Neuronal stem cell (in vitro differentiated cells): ENCODE data around the gene CNTNAP5.

ENCODE experiments used
- DNase-seq: peaks from one replicate; pipeline ENCODE4 v3.0.0-alpha.2; 2013; ENCODE audit warnings: low spot score
- H2AFZ ChIP-seq: one replicate; pipeline ENCODE4 v1.6.1; 2013; ENCODE audit warnings: mild to moderate bottlenecking, low read length, inconsistent platforms
- H2AK5ac ChIP-seq: 2 replicates; pipeline ENCODE4 v1.6.1; 2013; ENCODE audit warnings: low read depth, mild to moderate bottlenecking, inconsistent platforms, low read length, moderate library complexity, mixed read lengths
- H2BK120ac ChIP-seq: 2 replicates; pipeline ENCODE4 v1.6.1; 2013; ENCODE audit warnings: low read depth, mild to moderate bottlenecking, inconsistent platforms, low read length, moderate library complexity, mixed read lengths
- H2BK12ac ChIP-seq: one replicate; pipeline ENCODE4 v1.6.1; 2013; ENCODE audit warnings: low read length, inconsistent platforms
- H2BK15ac ChIP-seq: 2 replicates; pipeline ENCODE4 v1.6.1; 2013; ENCODE audit warnings: mild to moderate bottlenecking, low read length, inconsistent platforms, mixed read lengths
- H2BK5ac ChIP-seq: one replicate; pipeline ENCODE4 v1.6.1; 2013; ENCODE audit warnings: inconsistent platforms, mild to moderate bottlenecking, low read length, moderate library complexity
- H3K14ac ChIP-seq: one replicate; pipeline ENCODE4 v1.6.1; 2013; ENCODE audit warnings: low read length, inconsistent platforms
- H3K18ac ChIP-seq: 2 replicates; pipeline ENCODE4 v1.6.1; 2013; ENCODE audit warnings: low read length, inconsistent platforms
- H3K23ac ChIP-seq: 2 replicates; pipeline ENCODE4 v1.6.1; 2013; ENCODE audit warnings: low read depth, mild to moderate bottlenecking, mixed read lengths, low read length, inconsistent platforms; ENCODE audit not compliant: poor library complexity
- H3K27ac ChIP-seq: replicated peaks from 3 replicates; pipeline ENCODE4 v1.5.1; 2013; ENCODE audit warnings: low read length, inconsistent platforms
- H3K27me3 ChIP-seq, 3 experiments: 2 replicates each; pipeline ENCODE4 v1.6.1; 2013; ENCODE audit warnings: low read length in 3 of 3, mild to moderate bottlenecking in 2 of 3, inconsistent platforms in 1 of 3, low read depth in 1 of 3, mixed read lengths in 1 of 3, moderate library complexity in 1 of 3; ENCODE audit not compliant: control insufficient read depth in 3 of 3, insufficient read depth in 3 of 3
- H3K36me3 ChIP-seq, 2 donors: replicated peaks in 1 of 2; 2 replicates each; pipeline ENCODE4 v1.6.1; 2013; ENCODE audit warnings: low read length in 2 of 2; ENCODE audit not compliant: control insufficient read depth in 2 of 2, insufficient read depth in 2 of 2
- H3K4ac ChIP-seq: 2 replicates; pipeline ENCODE4 v1.6.1; 2013; ENCODE audit warnings: inconsistent platforms, mild to moderate bottlenecking, low read length, moderate library complexity
- H3K4me1 ChIP-seq, 2 donors: 1 replicate in 1 of 2; 2 replicates in 1 of 2; pipeline ENCODE4 v1.6.1; 2013; ENCODE audit warnings: low read length in 2 of 2, low read depth in 1 of 2; ENCODE audit not compliant: control insufficient read depth in 2 of 2, insufficient read depth in 1 of 2
- H3K4me2 ChIP-seq: one replicate; pipeline ENCODE4 v1.6.1; 2013; ENCODE audit warnings: mild to moderate bottlenecking, low read length, inconsistent platforms; ENCODE audit not compliant: insufficient read depth, poor library complexity, severe bottlenecking
- H3K4me3 ChIP-seq, 2 donors: 2 replicates each; pipeline ENCODE4 v1.5.1; 2013; ENCODE audit warnings: low read length in 2 of 2, mild to moderate bottlenecking in 2 of 2, inconsistent platforms in 1 of 2, moderate library complexity in 1 of 2
- H3K79me1 ChIP-seq: one replicate; pipeline ENCODE4 v1.6.1; 2013; ENCODE audit warnings: low read depth, mild to moderate bottlenecking, inconsistent platforms, low read length, moderate library complexity
- H3K9ac ChIP-seq: one replicate; pipeline ENCODE4 v1.6.1; 2013; ENCODE audit warnings: mild to moderate bottlenecking, low read depth, low read length, inconsistent platforms; ENCODE audit not compliant: poor library complexity
- H3K9me3 ChIP-seq, 2 donors: replicated peaks in 1 of 2; 2 replicates each; pipeline versions ENCODE3 to v1.6.1; 2013; ENCODE audit warnings: low read length in 2 of 2, mild to moderate bottlenecking in 2 of 2, inconsistent platforms in 1 of 2, low read depth in 1 of 2, mixed read lengths in 1 of 2, moderate library complexity in 1 of 2; ENCODE audit not compliant: control insufficient read depth in 2 of 2, insufficient read depth in 1 of 2
- H4K8ac ChIP-seq: one replicate; pipeline ENCODE4 v1.6.1; 2013; ENCODE audit warnings: low read depth, mild to moderate bottlenecking, inconsistent platforms, low read length, moderate library complexity
- H4K91ac ChIP-seq: one replicate; pipeline ENCODE4 v1.6.1; 2013; ENCODE audit warnings: low read length, low read depth, mild to moderate bottlenecking, inconsistent platforms; ENCODE audit not compliant: poor library complexity
- WGBS, 2 donors: extraction: QIAGEN DNeasy Blood & Tissue Kit; methylation state at CpG; one replicate each; pipeline ENCODE4 v1.1.7; 2013; ENCODE audit warnings: missing lambda C conversion rate in 2 of 2, mixed read lengths in 1 of 2; ENCODE audit not compliant: insufficient read length in 2 of 2, insufficient replicate concordance in 1 of 2; ENCODE audit errors: extremely low coverage in 2 of 2; 5-methylcytosine and 5-hydroxymethylcytosine counted together

CNTNAP5 gene

DNA sequence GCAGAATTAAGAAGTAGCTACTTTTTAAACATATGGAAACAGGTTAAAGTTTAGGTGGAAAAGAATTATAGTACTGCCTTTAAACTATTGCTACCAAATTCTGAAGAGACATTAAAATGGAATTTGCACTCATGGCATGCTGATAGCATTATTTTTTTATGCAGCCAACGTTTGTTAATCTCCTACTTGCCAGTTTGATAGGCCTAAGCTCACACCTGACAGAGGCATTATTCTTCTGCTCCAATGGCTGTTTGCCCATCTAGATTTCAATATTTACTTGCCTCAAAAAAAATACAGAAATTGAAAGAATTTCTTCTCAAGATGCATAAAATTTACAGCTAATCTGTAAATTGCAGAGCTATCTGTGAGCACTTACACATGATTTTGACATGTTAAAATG, 849.6 kb downstream of the CNTNAP5 start:
- Histone ChIP-seq H3K23ac (no peak overlapping the region), H4K91ac (no peak overlapping the region), H4K8ac (no peak overlapping the region), H3K36me3 (no peaks in the 10 kb centered on the region), H2AFZ (no peak overlapping the region), H2BK12ac (no peak overlapping the region), H2AK5ac (no peak overlapping the region), H3K14ac (no peak overlapping the region), H3K9ac (no peak overlapping the region), H3K4me2 (no peak overlapping the region), H3K27ac (no peak overlapping the region), H3K4ac (no peak overlapping the region), H3K4me1 (no peaks in the 10 kb centered on the region), H3K79me1 (no peaks in the 10 kb centered on the region), H2BK15ac (no peak overlapping the region), H3K4me3 (no peak overlapping the region), H2BK5ac (no peak overlapping the region), H3K9me3 (no peaks in the 10 kb centered on the region), H3K18ac (no peak overlapping the region), H3K27me3 (no peaks in the 10 kb centered on the region), H2BK120ac (no peak overlapping the region)
- no CpG with 5 or more reads among the region's 1 CpG for WGBS, 2 donors
- no peak for DNase-seq

DNA sequence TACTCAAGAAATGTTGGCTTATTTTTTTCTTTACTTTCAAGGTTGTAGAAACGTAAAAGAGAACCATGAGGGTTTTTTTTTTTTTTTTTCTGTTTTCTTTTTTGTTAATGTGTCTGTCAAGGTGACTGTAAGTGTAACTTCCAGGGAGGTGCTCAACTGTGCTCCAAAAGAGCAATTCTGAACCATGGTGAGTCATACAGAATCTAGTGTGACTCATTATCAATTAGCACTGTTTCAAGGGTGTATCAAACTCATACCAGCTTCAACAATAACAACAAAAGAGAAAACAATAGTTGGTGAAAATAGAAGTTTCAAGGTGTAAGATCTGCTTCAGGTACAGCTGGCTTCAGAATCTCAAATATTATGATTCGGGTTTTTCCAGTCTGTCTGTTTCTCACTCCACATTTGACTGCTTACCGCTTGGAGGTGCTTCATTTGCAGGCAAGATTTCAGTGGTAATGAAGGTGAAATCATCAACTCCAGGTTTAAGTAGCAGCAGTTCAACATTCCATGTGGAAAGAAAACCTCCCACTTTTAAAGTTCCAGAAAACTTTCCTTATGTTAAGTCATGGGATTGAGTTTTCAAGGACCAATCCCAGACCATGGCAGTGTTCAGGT, 850.6 kb downstream of the CNTNAP5 start:
- H3K79me1 ChIP-seq: no peaks in the 10 kb centered on the region
- H2BK15ac ChIP-seq: no peak overlapping the region
- no peak overlapping the region for H3K9ac ChIP-seq
- no CpG with 5 or more reads among the region's 3 CpGs for WGBS, 2 donors
- no peaks in the 10 kb centered on the region for H3K36me3 ChIP-seq
- H3K4ac ChIP-seq: no peak overlapping the region
- no peak overlapping the region for H3K14ac ChIP-seq
- no peak overlapping the region for H3K4me3 ChIP-seq
- no peak overlapping the region for H2AK5ac ChIP-seq
- no peaks in the 10 kb centered on the region for H3K9me3 ChIP-seq
- no peak overlapping the region for H3K4me2 ChIP-seq
- no peak overlapping the region for H4K91ac ChIP-seq
- DNase-seq: no peak
- H3K23ac ChIP-seq: no peak overlapping the region
- no peak overlapping the region for H2BK120ac ChIP-seq
- H3K4me1 ChIP-seq: no peaks in the 10 kb centered on the region
- H2BK12ac ChIP-seq: no peak overlapping the region
- H4K8ac ChIP-seq: no peak overlapping the region
- H3K27me3 ChIP-seq: no peaks in the 10 kb centered on the region
- H2AFZ ChIP-seq: no peak overlapping the region
- H3K18ac ChIP-seq: no peak overlapping the region
- H3K27ac ChIP-seq: no peak overlapping the region
- no peak overlapping the region for H2BK5ac ChIP-seq

DNA sequence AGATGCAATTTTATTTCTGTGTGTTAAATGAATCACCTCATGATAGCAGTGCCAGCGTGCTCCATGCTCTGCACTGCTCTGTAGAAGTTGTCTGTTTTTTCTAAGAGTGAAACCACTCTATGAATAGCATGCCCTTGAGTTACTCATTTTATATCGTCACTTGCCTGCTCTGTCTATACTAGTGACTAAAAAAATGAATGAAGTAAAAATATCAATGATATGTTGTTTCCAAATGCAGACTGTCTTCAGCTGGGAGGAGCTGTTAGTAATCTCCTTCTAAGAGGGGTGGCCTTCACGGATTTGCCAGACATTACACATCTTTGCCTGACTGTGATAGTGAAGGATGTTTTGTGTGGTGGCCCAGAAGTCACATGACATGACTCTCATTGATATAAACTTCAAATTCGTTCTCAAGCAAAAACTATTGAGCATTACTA, 852.1 kb downstream of the CNTNAP5 start:
- Histone ChIP-seq H2BK5ac (no peak overlapping the region), H3K4me2 (no peak overlapping the region), H3K79me1 (no peaks in the 10 kb centered on the region), H4K8ac (no peak overlapping the region), H3K27ac (no peak overlapping the region), H3K36me3 (no peaks in the 10 kb centered on the region), H3K4ac (no peak overlapping the region), H2BK120ac (no peak overlapping the region), H3K14ac (no peak overlapping the region), H2AFZ (no peak overlapping the region), H3K4me3 (no peak overlapping the region), H2AK5ac (no peak overlapping the region), H3K27me3 (no peaks in the 10 kb centered on the region), H3K23ac (no peak overlapping the region), H3K4me1 (peaks cover 0 to 2% of the 10 kb centered on the region in 2 donors), H3K9me3 (no peaks in the 10 kb centered on the region), H2BK15ac (no peak overlapping the region), H4K91ac (no peak overlapping the region), H3K18ac (no peak overlapping the region), H2BK12ac (no peak overlapping the region), H3K9ac (no peak overlapping the region)
- DNase-seq: no peak
- WGBS, 2 donors: no CpG with 5 or more reads among the region's 4 CpGs

DNA sequence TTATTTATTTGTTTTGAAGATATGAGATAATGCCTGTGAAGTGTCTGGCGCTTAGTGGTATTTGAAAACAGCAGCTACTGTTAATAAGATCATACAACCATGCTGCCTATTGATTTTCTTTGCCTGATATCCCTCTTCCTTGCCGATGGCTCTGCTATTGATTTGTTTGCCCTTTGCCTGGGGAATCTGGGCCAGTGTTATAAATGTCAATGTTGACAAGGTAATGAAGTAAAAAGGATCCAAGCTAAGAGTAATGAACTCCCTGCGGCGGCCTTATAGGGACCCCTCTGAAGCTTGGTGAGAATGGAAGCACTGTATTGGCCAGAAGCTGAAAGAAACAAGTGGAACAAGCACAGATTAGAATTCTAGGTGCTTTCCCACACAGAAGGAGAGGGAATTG, 854.6 kb downstream of the CNTNAP5 start:
- no peak overlapping the region for H3K18ac ChIP-seq
- H4K8ac ChIP-seq: no peak overlapping the region
- no peak overlapping the region for H3K4me3 ChIP-seq
- H3K14ac ChIP-seq: no peak overlapping the region
- H3K36me3 ChIP-seq: no peaks in the 10 kb centered on the region
- no peak overlapping the region for H3K4me2 ChIP-seq
- no peak overlapping the region for H3K9ac ChIP-seq
- no peak overlapping the region for H3K4ac ChIP-seq
- H2BK120ac ChIP-seq: no peak overlapping the region
- no peak overlapping the region for H2BK15ac ChIP-seq
- no CpG with 5 or more reads among the region's 4 CpGs for WGBS, 2 donors
- no peak overlapping the region for H2BK5ac ChIP-seq
- H2AK5ac ChIP-seq: no peak overlapping the region
- no peaks in the 10 kb centered on the region for H3K9me3 ChIP-seq
- no peak overlapping the region for H3K27ac ChIP-seq
- H3K23ac ChIP-seq: no peak overlapping the region
- no peak overlapping the region for H4K91ac ChIP-seq
- peaks cover 0 to 2% of the 10 kb centered on the region in 2 donors for H3K4me1 ChIP-seq
- H2AFZ ChIP-seq: no peak overlapping the region
- no peak overlapping the region for H2BK12ac ChIP-seq
- H3K27me3 ChIP-seq: no peaks in the 10 kb centered on the region
- DNase-seq: no peak
- H3K79me1 ChIP-seq: no peaks in the 10 kb centered on the region
